Gastroesophageal sphincter (tissue), 4 donors: ENCODE results near the gene CACNA1C. TPM values are rescaled to one million over a fixed set of nuclear protein-coding genes. Genes with fewer than 3 reads are reported as not detected.
A peak's percentile ranks its signal among the peaks of the same experiment; 100 is the strongest.

Source experiments
- ATAC-seq: fragments of 150-250 bp; one replicate; pipeline ENCODE4 v1.9.1; 2016; ENCODE audit warnings: mild to moderate bottlenecking, moderate library complexity
- H3K27ac ChIP-seq, 4 donors: fragments of 200-600 bp; sonication (generic) in 3 of 4; 1 replicate in 3 of 4; 2 replicates in 1 of 4; pipeline ENCODE4 v1.5.1; 2016 to 2019
- H3K27me3 ChIP-seq: fragments of 200-600 bp; sonication (generic); one replicate; pipeline ENCODE4 v1.5.1; 2019
- H3K36me3 ChIP-seq, 2 donors: fragments of 200-600 bp; sonication (generic); one replicate each; pipeline ENCODE4 v1.5.1; 2019; ENCODE audit warnings: control low read depth in 1 of 2
- H3K4me1 ChIP-seq, 3 donors: fragments of 200-600 bp; sonication (generic); 1 replicate in 2 of 3; 2 replicates in 1 of 3; pipeline ENCODE4 v1.5.1; 2016 to 2019; ENCODE audit warnings: control low read depth in 2 of 3
- H3K4me3 ChIP-seq, 2 donors: fragments of 200-600 bp; sonication (generic); one replicate each; pipeline ENCODE4 v1.5.1; 2019; ENCODE audit warnings: mild to moderate bottlenecking in 1 of 2, moderate library complexity in 1 of 2
- H3K9me3 ChIP-seq, 3 donors: fragments of 200-600 bp; sonication (generic); one replicate each; pipeline ENCODE4 v1.5.1; 2017 to 2019; ENCODE audit warnings: control low read depth in 2 of 3
- EP300 ChIP-seq: sonication (generic); formaldehyde crosslinking; IDR thresholded peaks from one replicate; pipeline ENCODE4 v1.6.1; 2017; ENCODE audit warnings: antibody characterized with exemption, mild to moderate bottlenecking
- POLR2A ChIP-seq, 2 donors: fragments of 450-650 bp; IDR thresholded peaks; one replicate each; pipeline ENCODE4 v1.6.1; 2017; ENCODE audit warnings: antibody characterized with exemption in 2 of 2, mild to moderate bottlenecking in 2 of 2, moderate library complexity in 1 of 2
- POLR2AphosphoS5 ChIP-seq: sonication (generic); formaldehyde crosslinking; IDR thresholded peaks from one replicate; pipeline ENCODE4 v1.6.1; 2017; ENCODE audit warnings: antibody characterized with exemption
- WGBS, 2 donors: methylation state at CpG; one replicate each; pipeline ENCODE4 v1.1.5; 2018; ENCODE audit warnings: low coverage in 1 of 2; 5-methylcytosine and 5-hydroxymethylcytosine counted together
- total RNA-seq, 4 donors: library from RNA; depleted of rRNA; stranded (reverse); fragments of >200 nt; gene quantifications; one replicate each; pipeline ENCODE4 v1.1.0, GENCODE V29; 2016
- TF ChIP-seq, protein P1 (sequence below), 4 experiments: fragments of 200-600 bp in 2 of 4; fragments of 450-650 bp in 2 of 4; sonication (generic) in 1 of 4; IDR thresholded peaks; one replicate each; pipeline ENCODE4 v1.5.1; 2017 to 2019; ENCODE audit warnings: antibody characterized with exemption in 4 of 4, mild to moderate bottlenecking in 2 of 4, moderate library complexity in 2 of 4

The CACNA1C gene
- total RNA-seq, 4 donors from 2014 or later, result 22.9 to 96.2 (median 41.4) TPM

GRCh38 chr12:2118481-2119255 is 65.9 kb downstream of the CACNA1C start:
- TF ChIP-seq POLR2A (IDR thresholded peaks at IDR 0.05), result no peak
- TF ChIP-seq POLR2AphosphoS5, result no peak
- TF ChIP-seq, protein P1, sequence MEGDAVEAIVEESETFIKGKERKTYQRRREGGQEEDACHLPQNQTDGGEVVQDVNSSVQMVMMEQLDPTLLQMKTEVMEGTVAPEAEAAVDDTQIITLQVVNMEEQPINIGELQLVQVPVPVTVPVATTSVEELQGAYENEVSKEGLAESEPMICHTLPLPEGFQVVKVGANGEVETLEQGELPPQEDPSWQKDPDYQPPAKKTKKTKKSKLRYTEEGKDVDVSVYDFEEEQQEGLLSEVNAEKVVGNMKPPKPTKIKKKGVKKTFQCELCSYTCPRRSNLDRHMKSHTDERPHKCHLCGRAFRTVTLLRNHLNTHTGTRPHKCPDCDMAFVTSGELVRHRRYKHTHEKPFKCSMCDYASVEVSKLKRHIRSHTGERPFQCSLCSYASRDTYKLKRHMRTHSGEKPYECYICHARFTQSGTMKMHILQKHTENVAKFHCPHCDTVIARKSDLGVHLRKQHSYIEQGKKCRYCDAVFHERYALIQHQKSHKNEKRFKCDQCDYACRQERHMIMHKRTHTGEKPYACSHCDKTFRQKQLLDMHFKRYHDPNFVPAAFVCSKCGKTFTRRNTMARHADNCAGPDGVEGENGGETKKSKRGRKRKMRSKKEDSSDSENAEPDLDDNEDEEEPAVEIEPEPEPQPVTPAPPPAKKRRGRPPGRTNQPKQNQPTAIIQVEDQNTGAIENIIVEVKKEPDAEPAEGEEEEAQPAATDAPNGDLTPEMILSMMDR (IDR thresholded peaks at IDR 0.05), result no peak
- no peak for TF ChIP-seq EP300
- no peak overlapping the region for H3K4me3 ChIP-seq
- ATAC-seq, result no peak
- peak overlapping the region; percentile 7 to 76 (median 74) for H3K27ac ChIP-seq
- peaks cover 0 to 17% of the 10 kb centered on the region in 2 donors for H3K36me3 ChIP-seq
- H3K27me3 ChIP-seq, result no peaks in the 10 kb centered on the region
- WGBS, 2 donors, result 69 to 75% methylated on average over 3 to 10 of the region's 12 CpGs
- peaks cover 0 to 64% (median 27%) of the 10 kb centered on the region in 3 donors for H3K4me1 ChIP-seq
- H3K9me3 ChIP-seq, result no peaks in the 10 kb centered on the region

DNA sequence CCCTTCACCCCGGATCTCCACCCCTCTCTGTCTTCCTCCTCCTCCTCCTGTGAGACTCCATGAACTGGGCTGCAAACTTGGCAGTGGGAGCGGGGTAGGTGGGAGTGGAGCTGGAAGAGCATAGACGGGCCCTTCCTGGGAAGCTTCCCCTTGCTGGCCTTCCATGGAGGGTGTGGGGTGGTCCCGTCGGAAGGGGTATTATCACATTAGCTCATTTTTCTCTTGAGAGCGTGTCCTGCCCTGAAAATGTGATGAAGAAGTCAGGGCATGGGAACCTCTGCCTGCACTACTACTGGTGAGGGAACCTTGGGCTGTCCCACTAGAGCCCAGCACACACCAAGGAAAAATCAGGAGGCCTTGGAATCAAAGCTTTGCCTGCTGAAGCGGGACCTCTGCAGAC is 66.5 kb downstream of the CACNA1C start:
- no peaks in the 10 kb centered on the region for H3K9me3 ChIP-seq
- no peak for TF ChIP-seq POLR2AphosphoS5
- TF ChIP-seq POLR2A (IDR thresholded peaks at IDR 0.05), result no peak
- TF ChIP-seq, protein P1 (IDR thresholded peaks at IDR 0.05), result no peak
- no peak for TF ChIP-seq EP300
- no peak overlapping the region for H3K4me3 ChIP-seq
- WGBS, 2 donors, result 50 to 71% methylated on average over 1 to 3 of the region's 7 CpGs
- peak; percentile 10 for ATAC-seq
- peaks cover 0 to 17% of the 10 kb centered on the region in 2 donors for H3K36me3 ChIP-seq
- H3K4me1 ChIP-seq, result peaks cover 0 to 58% (median 27%) of the 10 kb centered on the region in 3 donors
- no peaks in the 10 kb centered on the region for H3K27me3 ChIP-seq
- peak overlapping the region; percentile 7 to 76 (median 74) for H3K27ac ChIP-seq

DNA sequence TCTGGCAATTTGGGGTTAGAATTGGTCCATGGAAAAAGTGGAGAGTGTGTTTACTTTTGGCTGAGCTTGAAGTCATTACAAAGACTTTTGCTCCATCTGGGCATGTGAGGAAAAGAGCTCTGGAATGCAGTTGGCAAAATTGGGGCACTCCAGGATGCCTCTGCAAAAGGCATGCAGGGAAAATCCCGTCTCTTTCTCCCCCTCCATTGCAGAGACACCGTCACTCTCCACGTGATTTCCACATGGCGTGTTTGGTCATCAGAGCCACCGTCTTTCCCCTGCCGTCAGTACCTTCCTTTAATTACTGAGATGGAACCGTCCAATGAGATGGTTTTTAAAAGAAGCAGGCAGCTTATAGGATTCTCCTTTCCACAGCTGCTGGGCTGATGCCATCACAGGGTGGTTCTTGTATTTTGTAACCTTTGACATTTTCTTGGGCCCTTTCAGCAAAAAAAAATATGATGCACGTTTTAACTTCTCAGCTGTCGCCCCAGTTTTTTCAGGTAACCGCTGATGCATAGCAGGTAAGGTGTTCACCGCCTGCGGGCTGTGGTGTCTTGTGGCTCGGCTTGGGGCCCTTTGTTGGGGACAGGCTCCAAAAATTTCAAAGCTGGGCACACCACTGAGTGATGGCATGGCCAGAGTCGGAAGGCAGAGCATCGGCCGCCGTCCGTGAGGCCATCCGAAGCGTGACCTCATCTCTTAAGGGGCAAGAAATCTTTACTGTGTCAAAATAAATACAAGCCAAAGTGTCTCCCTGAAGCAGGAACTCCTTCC is 68.4 kb downstream of the CACNA1C start:
- H3K4me1 ChIP-seq, result peaks cover 0 to 65% (median 27%) of the 10 kb centered on the region in 3 donors

DNA sequence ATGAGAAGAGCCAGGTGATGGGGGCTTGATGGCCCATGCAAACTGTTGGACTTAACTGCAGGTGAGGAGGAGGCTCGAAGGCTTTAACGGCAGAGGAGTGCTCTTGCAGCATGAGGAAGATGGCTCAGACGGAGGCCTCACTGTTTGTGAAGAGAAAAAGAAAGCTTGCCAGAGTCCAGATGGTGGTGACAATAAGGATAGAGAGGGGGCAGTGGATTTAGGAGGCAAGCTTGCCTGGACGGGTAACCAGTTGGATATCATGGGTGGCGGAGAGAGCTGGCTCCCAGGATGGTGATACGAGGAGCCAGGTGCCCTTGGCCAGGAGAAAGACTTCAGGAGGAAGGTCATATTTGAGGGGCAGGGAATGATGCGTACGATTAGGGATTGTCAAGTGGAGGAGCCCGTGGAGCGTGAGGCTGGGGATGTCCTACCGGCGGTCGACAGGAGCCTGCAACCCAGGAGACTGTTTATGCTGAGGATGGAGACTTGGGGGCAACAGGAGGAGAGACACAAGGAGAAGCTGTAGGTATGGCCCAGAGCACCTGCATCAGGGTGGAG is 71.8 kb downstream of the CACNA1C start:
- peaks cover 0 to 12% of the 10 kb centered on the region in 2 donors for H3K36me3 ChIP-seq
- ATAC-seq, result no peak
- H3K9me3 ChIP-seq, result no peaks in the 10 kb centered on the region
- 89 to 91% methylated on average over 13 of the region's 13 CpGs for WGBS, 2 donors
- peaks cover 0 to 67% (median 17%) of the 10 kb centered on the region in 3 donors for H3K4me1 ChIP-seq
- peak overlapping the region in 1 of 4 donors; percentile 4 for H3K27ac ChIP-seq
- TF ChIP-seq POLR2A (IDR thresholded peaks at IDR 0.05), result no peak
- TF ChIP-seq POLR2AphosphoS5, result no peak
- no peak for TF ChIP-seq EP300
- TF ChIP-seq, protein P1 (IDR thresholded peaks at IDR 0.05), result no peak
- H3K4me3 ChIP-seq, result no peak overlapping the region
- H3K27me3 ChIP-seq, result no peaks in the 10 kb centered on the region

More for the DNA sequence above, 68.4 kb downstream of the CACNA1C start:
- ATAC-seq, result no peak
- WGBS, 2 donors, result 93 to 94% methylated on average over 7 to 8 of the region's 20 CpGs
- Histone ChIP-seq H3K27me3 (no peaks in the 10 kb centered on the region), H3K4me3 (no peak overlapping the region), H3K36me3 (peaks cover 0 to 12% of the 10 kb centered on the region in 2 donors), H3K27ac (peak overlapping the region in 3 of 4 donors; percentile 73 to 76 (median 76)), H3K9me3 (no peaks in the 10 kb centered on the region)
- TF ChIP-seq POLR2A (IDR thresholded peaks at IDR 0.05), result no peak
- TF ChIP-seq EP300, result no peak
- TF ChIP-seq POLR2AphosphoS5, result no peak
- TF ChIP-seq, protein P1 (IDR thresholded peaks at IDR 0.05), result no peak
